ENCODE data around the gene NPAS2. TPM values are rescaled to one million over a fixed set of nuclear protein-coding genes. Genes with fewer than 3 reads are reported as not detected.

Gene NPAS2
- total RNA-seq, 1 experiment from 2014 or later = 20.4 TPM

DNA sequence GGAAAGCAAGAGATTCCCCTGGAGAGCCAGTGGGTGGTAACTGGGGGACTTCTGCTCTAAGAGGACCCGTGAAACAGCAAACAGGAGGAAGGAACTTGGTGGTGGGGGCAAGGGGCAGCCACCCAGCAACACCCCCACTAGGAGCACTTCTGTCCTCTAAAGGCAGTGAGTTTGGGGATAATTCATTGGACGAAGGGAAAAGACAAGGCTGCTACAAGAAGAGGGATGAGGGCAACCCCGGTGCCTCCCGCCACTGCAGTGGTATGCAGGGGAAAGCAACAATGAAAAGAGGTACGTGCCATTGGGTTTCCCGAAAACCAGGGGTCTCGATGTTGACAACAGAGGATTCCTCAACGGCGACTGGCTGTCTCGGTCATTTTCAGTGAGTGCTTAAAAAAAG, 191.2 kb downstream of the NPAS2 start:
- Histone ChIP-seq H3K27ac (ENCODE audit: low read depth, low read length) (no peak overlapping the region), H3K4me3 (replicated peaks in 1 of 2; ENCODE audit: low read depth in 1 of 2, low read length in 2 of 2) (no peak overlapping the region), H3K9me2 (ENCODE audit: insufficient read depth) (no peaks in the 10 kb centered on the region), H3K9ac (ENCODE audit: low read length) (no peak overlapping the region), H3K9me3 (ENCODE audit: control insufficient read depth in 1 of 2, insufficient read depth in 1 of 2, low read depth in 1 of 2, low read length in 2 of 2) (no peaks in the 10 kb centered on the region), H2AFZ (ENCODE audit: low read depth, low read length, poor library complexity, severe bottlenecking) (no peak overlapping the region), H3K79me2 (ENCODE audit: insufficient read depth, low read length) (peaks cover 18% of the 10 kb centered on the region), H3K36me3 (ENCODE audit: control insufficient read depth in 1 of 2, insufficient read depth in 2 of 2, low read length in 2 of 2) (peaks cover 30 to 38% of the 10 kb centered on the region in 2 experiments), H3K4me2 (ENCODE audit: low read length) (no peak overlapping the region), H4K20me1 (ENCODE audit: insufficient read depth) (peaks cover 40% of the 10 kb centered on the region; the same call in 1 of the 2 replicates), H3K4me1 (ENCODE audit: control insufficient read depth in 1 of 2, insufficient read depth in 2 of 2, low read length in 2 of 2) (no peaks in the 10 kb centered on the region), H3K27me3 (ENCODE audit: insufficient read depth, low read length) (no peaks in the 10 kb centered on the region)
- RAD21 ChIA-PET (ENCODE audit: low non-redundant PET in 1 of 2, low total read pairs in 2 of 2, uncharacterized antibody in 2 of 2, unreplicated experiment in 2 of 2) = no interaction called here
- DNase-seq (ENCODE audit: low read depth, low spot score) (no peak), ATAC-seq (no peak)
- TF ChIP-seq FOSL1 (IDR thresholded peaks at IDR 0.05; ENCODE audit: low read depth) (no peak), POLR2AphosphoS5 (IDR thresholded peaks at IDR 0.05; ENCODE audit: low read depth, low read length) (peak; percentile 36)
- BruUV-seq (replicated peaks) = no TSS peak
- intact Hi-C loops (cut with micrococcal nuclease) = no loop called here
- CTCF ChIA-PET = interaction anchor here (0.8 kb wide), 1 partner anchor 143 kb away, joined by 3 read pairs; no protein-coding TSS in a partner anchor
- POLR2A ChIA-PET = no interaction called here

GRCh38 chr2:101012054-101012705, 192.2 kb downstream of the NPAS2 start:
- no peak overlapping the region for H3K4me2 ChIP-seq (ENCODE audit: low read length)
- BruUV-seq (replicated peaks) = no TSS peak
- no peaks in the 10 kb centered on the region for H3K9me3 ChIP-seq (ENCODE audit: control insufficient read depth in 1 of 2, insufficient read depth in 1 of 2, low read depth in 1 of 2, low read length in 2 of 2)
- H3K4me3 ChIP-seq (replicated peaks in 1 of 2; ENCODE audit: low read depth in 1 of 2, low read length in 2 of 2) = no peak overlapping the region
- POLR2A ChIA-PET = interaction anchor here (0.5 to 1.0 kb wide), 2 partner anchors 10 to 410 kb away, joined by 3 to 4 read pairs; partner anchors contain the start of gene RPL31
- intact Hi-C loops (cut with micrococcal nuclease) = loop anchor here (1.0 kb wide), 2 partner anchors 193 to 240 kb away; partner anchors contain the start of gene CNOT11
- no peaks in the 10 kb centered on the region for H3K4me1 ChIP-seq (ENCODE audit: control insufficient read depth in 1 of 2, insufficient read depth in 2 of 2, low read length in 2 of 2)
- H3K9ac ChIP-seq (ENCODE audit: low read length) = no peak overlapping the region
- DNase-seq (ENCODE audit: low read depth, low spot score) (no peak), ATAC-seq (no peak)
- no peak for TF ChIP-seq ELF1 (IDR thresholded peaks at IDR 0.05; ENCODE audit: borderline replicate concordance, low read depth)
- TF ChIP-seq FOSL1 (IDR thresholded peaks at IDR 0.05; ENCODE audit: low read depth) = no peak
- no peak for TF ChIP-seq CBX3 (IDR thresholded peaks at IDR 0.05; ENCODE audit: low read depth)
- no peak for TF ChIP-seq SIN3A (IDR thresholded peaks at IDR 0.05; ENCODE audit: low read depth)
- TF ChIP-seq, protein P1, sequence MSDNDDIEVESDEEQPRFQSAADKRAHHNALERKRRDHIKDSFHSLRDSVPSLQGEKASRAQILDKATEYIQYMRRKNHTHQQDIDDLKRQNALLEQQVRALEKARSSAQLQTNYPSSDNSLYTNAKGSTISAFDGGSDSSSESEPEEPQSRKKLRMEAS (IDR thresholded peaks at IDR 0.05) = no peak
- TF ChIP-seq ZFX (IDR thresholded peaks at IDR 0.05) = no peak
- TF ChIP-seq SP1 (IDR thresholded peaks at IDR 0.05; ENCODE audit: low read depth) = no peak
- TF ChIP-seq, protein P2, sequence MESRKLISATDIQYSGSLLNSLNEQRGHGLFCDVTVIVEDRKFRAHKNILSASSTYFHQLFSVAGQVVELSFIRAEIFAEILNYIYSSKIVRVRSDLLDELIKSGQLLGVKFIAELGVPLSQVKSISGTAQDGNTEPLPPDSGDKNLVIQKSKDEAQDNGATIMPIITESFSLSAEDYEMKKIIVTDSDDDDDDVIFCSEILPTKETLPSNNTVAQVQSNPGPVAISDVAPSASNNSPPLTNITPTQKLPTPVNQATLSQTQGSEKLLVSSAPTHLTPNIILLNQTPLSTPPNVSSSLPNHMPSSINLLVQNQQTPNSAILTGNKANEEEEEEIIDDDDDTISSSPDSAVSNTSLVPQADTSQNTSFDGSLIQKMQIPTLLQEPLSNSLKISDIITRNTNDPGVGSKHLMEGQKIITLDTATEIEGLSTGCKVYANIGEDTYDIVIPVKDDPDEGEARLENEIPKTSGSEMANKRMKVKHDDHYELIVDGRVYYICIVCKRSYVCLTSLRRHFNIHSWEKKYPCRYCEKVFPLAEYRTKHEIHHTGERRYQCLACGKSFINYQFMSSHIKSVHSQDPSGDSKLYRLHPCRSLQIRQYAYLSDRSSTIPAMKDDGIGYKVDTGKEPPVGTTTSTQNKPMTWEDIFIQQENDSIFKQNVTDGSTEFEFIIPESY (IDR thresholded peaks at IDR 0.05; ENCODE audit: extremely low read depth, insufficient replicate concordance, low read length) = no peak
- H3K36me3 ChIP-seq (ENCODE audit: control insufficient read depth in 1 of 2, insufficient read depth in 2 of 2, low read length in 2 of 2) = peaks cover 22 to 28% of the 10 kb centered on the region in 2 experiments; a peak in 2 of 4 replicates
- no peaks in the 10 kb centered on the region for H3K9me2 ChIP-seq (ENCODE audit: insufficient read depth)
- H3K27ac ChIP-seq (ENCODE audit: low read depth, low read length) = no peak overlapping the region
- no peaks in the 10 kb centered on the region for H3K27me3 ChIP-seq (ENCODE audit: insufficient read depth, low read length)
- CTCF ChIA-PET = interaction anchor here (0.7 to 1.7 kb wide), 19 partner anchors 25 to 418 kb away, joined by 3 to 31 read pairs (median 4); partner anchors contain the start of gene TBC1D8
- H4K20me1 ChIP-seq (ENCODE audit: insufficient read depth) = peaks cover 30% of the 10 kb centered on the region; the same call in 1 of the 2 replicates
- no peak overlapping the region for H2AFZ ChIP-seq (ENCODE audit: low read depth, low read length, poor library complexity, severe bottlenecking)
- H3K79me2 ChIP-seq (ENCODE audit: insufficient read depth, low read length) = peaks cover 8% of the 10 kb centered on the region; the same call in 1 of the 2 replicates
- RAD21 ChIA-PET (ENCODE audit: low non-redundant PET in 1 of 2, low total read pairs in 2 of 2, uncharacterized antibody in 2 of 2, unreplicated experiment in 2 of 2) = interaction anchor here (1.0 to 1.3 kb wide), 4 partner anchors 139 to 193 kb away, joined by 3 to 4 read pairs (median 4); partner anchors contain the start of gene TBC1D8 (in 1 of the 2)

Data from HCT116 (cell line).